ENCODE results near the gene TMC7.

DNA sequence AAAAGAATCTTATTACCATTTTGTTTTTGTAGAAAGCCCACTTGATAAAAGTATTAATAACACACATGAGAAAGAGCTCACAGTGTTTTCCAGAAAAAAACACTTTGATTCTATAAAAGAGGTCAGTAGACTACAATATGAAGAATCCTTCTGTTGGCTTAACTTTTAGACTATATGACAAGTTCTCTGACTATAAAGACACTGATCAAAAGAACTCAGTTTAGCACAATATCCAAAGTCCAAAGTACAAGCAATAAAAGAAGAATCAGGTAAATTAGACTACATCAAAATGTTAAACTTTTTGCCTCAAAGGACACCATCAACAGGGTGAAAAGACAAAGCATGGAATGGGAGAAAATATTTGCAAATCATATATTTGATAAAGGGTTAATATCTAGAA, 46.3 kb upstream of the TMC7 start:
- TF ChIP-seq, protein P1, sequence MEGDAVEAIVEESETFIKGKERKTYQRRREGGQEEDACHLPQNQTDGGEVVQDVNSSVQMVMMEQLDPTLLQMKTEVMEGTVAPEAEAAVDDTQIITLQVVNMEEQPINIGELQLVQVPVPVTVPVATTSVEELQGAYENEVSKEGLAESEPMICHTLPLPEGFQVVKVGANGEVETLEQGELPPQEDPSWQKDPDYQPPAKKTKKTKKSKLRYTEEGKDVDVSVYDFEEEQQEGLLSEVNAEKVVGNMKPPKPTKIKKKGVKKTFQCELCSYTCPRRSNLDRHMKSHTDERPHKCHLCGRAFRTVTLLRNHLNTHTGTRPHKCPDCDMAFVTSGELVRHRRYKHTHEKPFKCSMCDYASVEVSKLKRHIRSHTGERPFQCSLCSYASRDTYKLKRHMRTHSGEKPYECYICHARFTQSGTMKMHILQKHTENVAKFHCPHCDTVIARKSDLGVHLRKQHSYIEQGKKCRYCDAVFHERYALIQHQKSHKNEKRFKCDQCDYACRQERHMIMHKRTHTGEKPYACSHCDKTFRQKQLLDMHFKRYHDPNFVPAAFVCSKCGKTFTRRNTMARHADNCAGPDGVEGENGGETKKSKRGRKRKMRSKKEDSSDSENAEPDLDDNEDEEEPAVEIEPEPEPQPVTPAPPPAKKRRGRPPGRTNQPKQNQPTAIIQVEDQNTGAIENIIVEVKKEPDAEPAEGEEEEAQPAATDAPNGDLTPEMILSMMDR (IDR thresholded peaks at IDR 0.05): no peak
- TF ChIP-seq POLR2A (IDR thresholded peaks at IDR 0.05): no peak

Data from esophagus squamous epithelium (tissue), 4 donors.